ENCODE measurements around the gene ASCC3.

GRCh38 chr6:100803264-100804045, 77.7 kb downstream of the ASCC3 start:
- TF ChIP-seq POLR2AphosphoS5 (IDR thresholded peaks at IDR 0.05; ENCODE audit: insufficient read depth, low read depth, low read length) (no peak), CTCF (IDR thresholded peaks at IDR 0.05; ENCODE audit: extremely low read depth in 1 of 2, insufficient read depth in 1 of 2, low read depth in 1 of 2, low read length in 2 of 2) (no peak), EZH2 (IDR thresholded peaks at IDR 0.05; ENCODE audit: borderline replicate concordance, low read depth, low read length, severe bottlenecking) (no peak), POLR2A (IDR thresholded peaks at IDR 0.05; ENCODE audit: low read depth, low read length) (no peak), JUN (IDR thresholded peaks at IDR 0.05; ENCODE audit: borderline replicate concordance, insufficient read depth, insufficient read length, low read depth) (no peak)
